Stimulated activated CD4-positive, alpha-beta T cell treated with anti-CD3 and anti-CD28 coated beads, TNF-alpha, amount 100 ng/mL, for 4 hours (primary cell): ENCODE data around the gene SAMD5.

Source experiments
- DNase-seq, 3 experiments: peaks; one replicate each; pipeline ENCODE4 v3.0.0-alpha.2; 2020; ENCODE audit warnings: low read depth in 3 of 3

Gene SAMD5

DNA sequence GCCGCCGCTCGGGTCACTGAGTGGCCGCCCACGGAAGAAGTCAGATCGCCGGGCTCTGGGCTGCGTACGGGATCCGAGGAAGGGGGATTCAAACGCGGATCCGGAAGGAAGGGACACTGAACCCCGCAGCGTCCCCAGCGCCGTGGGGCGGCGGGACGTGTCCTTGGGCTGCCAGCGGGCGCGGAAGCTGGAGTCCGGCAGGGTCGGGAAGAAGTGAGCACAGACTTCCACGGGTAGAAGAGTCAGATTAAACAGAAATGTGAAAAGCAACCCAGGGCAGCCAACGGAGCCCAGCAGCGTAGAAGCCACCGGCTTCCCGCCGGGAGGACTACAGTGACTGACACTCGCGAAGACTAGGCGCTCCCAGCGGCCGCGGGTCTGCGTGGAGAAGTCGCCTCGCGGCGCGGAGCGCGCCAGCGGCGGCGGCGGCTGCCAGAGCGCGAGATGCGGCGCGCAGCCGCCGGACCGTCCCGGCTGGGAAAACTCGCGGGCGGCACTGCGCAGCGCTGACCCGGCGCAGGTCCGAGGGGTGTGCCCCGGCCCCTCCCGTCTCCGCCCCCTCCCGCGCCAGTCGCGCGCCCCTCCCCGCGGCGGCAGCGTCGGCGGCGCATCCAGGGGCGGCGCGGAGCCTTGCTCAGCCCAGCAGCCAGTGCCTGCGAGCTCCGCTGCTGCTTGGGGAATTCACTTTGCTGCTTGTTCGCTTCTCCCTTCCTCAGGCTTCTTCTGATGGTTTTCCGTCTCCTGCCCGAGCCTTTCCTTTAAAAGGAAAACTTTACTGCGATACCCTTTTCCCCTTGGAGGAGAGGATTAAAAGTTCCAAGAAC, at the start of gene SAMD5:
SAMD5 (plus strand) TSS at position 649 of the 824 bp plus-strand sequence. CDS start 239 bp downstream, outside the sequence.
- DNase-seq, result no peak

DNA sequence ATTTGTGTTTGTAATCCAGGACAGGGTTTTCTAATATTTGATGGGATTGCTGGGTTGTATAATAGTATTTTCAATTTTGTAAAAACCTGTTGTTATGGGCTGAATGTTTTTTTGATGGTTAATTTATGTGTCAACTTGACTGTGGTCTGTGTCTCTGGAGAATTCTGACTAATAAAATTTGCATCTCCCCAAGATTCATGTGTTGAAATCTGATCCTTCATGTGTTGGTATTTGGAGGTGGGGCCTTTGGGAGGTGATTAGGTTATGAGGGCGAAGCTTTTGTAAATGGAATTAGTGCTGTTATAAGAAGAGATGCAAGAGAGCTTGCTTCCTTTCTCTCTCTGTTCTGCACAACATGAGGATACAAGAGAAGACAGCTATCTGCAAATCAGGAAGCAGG, 48.7 kb upstream of the SAMD5 start:
- no peak for DNase-seq

DNA sequence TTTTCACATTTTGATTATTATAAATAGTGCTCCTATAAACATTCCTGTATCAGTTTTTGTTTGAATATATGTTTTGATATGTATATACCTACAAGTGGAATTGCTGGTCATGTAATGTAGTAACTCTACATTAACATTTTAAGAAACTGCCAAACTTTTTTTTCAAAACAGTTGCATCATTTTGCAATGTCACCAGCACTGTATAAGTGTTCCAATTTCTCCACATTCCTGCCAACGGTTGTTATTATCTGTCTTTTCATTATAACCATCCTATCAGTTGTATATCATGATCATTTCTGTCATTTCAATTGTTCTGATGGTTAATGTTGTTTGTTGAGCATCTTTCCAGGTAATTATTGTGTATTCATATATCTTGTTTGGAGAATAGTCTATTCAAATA, 44.8 kb upstream of the SAMD5 start:
- no peak for DNase-seq

DNA sequence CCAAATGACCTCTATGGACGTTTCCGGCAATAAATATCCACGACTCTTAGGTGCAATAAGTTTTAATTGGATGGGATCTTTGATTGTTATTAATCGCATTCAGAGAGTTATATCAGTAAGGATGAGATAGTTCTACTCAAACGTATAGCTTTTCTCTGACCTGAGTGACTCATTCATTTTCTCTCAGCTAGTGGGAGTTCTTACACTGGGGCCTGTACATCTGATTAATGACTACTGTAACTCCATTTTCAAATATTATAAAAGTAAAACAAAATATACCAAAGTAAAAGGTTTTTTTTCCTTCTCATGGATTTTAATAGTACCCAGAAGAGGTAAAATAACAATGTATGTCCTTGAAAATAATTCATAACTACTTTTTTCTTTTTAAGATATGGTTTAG, 41.1 kb upstream of the SAMD5 start:
- DNase-seq, result no peak

DNA sequence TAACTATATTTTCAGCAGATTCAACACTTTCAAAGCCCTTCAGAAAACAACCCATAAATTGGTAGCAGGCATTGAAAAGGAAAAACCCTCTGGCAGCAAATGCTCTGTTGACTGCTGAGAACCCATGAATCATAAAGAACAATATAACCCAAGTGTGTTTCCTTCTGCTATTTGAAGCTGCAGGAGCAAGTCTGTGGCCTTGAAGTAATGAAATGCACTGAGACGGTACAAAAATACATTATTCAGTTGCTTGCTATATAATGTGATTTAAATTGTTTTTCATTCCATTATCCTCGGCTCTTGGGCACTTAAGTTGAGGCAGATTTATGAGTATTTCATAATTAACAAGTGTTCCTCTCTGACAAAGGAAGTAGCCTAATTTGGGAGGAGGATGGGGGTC, 40.6 kb upstream of the SAMD5 start:
- no peak for DNase-seq

DNA sequence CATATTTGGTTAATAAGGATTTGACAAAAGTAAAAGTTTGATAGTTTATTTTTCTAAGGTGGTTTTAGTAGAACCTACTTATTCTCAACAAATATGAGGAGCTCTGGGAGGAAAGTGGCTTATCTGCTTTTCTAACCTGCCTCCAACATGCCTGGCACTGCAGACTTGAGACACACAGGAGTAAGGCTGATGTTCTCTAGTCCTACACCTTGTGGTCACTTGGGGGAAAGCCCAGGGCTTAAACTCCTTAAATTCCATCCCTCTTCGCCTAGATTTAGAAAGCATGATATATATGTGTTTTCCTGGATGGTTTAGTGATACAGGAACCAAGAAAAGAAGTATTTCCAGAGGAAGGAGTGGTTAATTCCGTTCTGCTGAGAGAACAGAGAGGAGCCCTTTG, 39.9 kb upstream of the SAMD5 start:
- no peak for DNase-seq

DNA sequence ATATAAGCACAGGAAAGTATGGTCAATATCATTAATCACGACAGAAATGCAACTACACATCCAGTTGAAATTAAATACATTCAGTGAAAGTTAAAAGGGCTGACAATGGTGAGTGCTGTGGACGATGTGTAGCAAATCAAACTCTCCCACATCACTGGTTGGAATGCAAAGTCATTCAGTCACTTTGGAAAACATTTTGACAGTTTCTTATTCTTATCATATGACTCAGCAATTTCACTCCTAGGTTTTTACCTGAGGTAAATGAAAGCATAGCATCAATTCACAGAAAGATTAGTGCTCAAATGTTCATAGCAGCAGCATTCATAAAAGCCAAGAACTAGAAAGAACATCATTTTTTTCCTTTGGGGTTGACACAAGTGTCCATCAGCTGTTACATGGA, 28.6 kb upstream of the SAMD5 start:
- DNase-seq, result no peak

DNA sequence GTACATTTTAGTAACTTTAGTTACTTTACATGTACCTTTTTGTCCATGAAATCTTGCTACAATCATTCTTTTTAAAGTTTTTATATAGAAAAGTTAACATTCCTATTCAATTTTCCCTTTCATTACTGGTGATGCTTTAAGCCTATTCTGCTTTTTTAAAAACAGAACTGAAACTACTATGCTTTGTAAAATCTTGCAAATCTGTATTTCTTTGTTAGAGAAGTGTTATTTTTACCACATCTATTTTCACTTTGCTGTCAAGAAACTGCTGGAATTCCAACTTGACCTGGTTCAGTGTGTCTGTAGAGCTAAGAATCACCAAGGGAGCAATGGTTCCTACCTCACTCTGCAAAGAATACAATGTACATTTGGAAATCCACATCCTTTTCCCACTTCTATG, 21.8 kb upstream of the SAMD5 start:
- no peak for DNase-seq

DNA sequence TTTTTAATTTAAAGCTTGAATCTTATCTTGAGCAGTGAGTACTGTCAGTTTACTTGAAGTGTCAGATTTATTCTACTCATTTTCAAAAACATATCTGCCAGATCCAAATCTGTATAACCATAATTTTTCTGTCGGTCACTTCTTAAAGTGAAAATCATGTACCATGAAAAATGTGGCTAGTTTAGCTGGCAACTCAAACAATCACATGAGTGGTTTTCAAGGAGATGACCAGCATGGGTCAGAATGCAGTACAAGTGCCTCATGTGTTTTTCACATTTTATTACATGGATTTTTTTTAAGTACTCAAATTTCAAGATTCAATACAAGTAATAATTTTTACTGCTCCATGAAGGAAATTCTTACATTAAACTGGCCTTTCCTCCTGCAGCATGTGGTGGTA, 11.0 kb upstream of the SAMD5 start:
- DNase-seq, result no peak

DNA sequence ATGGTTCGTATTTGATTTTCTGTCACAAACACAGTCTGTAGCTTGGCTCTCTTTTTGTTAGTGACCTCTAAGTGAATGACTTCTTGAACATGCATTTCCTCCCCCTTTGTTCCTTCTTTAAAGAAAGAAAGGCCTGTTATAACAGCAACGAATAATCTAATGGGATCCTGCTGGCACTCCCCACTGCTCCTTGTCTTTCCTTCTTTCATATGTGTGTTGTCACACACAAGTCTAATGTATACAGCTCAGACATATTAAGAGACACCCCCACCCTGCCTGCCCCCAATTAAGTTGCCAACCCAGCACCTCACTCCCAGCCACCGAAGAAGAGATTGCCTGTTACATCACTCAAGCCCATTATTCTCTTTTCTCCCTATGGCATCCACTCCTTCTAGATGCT, 4.9 kb upstream of the SAMD5 start:
- DNase-seq, result no peak

DNA sequence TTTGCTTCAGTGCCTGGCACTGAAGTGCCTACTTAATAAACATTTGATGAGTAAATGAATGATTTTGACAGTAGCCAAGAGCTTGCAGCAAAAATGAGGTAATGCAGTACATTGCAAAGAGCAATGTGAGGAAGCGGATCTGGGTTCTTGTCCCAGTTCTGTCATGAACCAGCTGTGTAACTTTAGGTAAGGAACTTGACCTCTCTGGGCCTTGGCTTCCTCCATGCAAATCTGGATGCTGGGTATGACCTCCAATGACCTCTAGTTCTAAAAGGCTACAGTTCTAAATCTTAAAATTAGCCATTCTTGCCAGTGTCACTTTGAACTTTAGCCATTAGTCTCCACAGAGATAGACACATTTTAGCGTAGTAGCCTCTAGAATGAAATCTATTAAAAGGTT, 3.6 kb upstream of the SAMD5 start:
- no peak for DNase-seq

DNA sequence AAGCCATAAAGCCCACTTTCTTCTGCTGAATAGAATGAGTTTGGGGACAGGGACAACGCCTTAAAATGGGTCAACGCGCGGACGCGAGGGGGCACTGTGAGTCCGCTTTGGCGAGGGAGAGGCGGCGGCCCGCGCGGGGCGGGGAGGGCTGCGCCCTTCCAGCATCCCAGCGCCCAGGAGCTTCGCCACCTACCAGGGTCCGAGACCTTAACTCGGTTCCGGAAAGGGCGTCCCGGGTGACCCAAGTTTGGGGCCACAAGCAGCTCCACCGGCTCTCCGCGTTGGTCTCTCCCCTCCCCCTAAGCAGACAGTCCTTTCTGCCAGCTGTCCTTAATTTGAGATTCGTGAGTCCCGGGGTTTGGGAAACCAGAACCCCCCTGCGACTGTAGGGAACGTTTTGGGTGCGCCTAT, 1.8 kb upstream of the SAMD5 start:
- no peak for DNase-seq

DNA sequence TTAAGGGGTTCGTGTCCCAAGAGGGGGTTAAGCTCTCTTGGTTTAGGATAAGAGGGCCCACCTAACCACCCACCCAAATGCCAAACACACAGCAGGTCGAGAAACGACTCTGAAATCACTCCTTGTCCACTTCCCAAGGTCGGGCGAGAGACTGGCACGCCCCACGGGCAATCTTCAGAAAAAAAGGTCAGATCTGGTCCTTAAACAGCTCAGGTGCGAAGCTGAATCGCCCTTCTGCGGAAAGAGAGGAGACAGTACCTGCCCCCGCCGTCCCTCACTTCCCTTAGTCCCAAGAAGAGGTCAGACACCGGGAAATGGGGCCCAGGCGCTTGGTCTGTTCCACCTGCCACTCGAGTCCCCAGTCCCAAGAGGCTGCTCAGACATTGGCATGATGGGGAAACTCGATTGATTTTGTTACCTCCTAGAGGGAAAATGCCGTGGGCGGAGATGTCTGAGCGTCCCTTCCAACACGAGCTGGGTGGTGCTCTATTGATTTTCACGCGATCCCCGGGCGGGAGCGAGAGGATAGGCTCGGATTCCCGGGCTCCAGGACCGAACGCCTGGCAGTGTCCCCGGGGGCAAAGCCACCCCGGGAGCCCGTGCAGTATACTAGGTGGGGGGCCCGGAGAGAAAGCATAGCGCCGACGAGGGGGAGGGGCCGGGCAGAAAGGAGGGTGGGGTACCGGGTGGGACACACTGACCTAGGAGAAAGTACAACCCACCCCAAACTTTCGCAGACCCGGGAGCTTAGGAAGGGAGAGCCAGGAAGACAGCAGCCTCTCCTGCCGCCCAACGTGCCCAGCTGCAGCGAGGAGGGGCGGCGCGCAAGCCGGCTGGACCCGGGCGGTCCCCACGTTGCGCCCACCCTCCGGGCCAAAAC, 1.1 kb upstream of the SAMD5 start:
- DNase-seq, result no peak

DNA sequence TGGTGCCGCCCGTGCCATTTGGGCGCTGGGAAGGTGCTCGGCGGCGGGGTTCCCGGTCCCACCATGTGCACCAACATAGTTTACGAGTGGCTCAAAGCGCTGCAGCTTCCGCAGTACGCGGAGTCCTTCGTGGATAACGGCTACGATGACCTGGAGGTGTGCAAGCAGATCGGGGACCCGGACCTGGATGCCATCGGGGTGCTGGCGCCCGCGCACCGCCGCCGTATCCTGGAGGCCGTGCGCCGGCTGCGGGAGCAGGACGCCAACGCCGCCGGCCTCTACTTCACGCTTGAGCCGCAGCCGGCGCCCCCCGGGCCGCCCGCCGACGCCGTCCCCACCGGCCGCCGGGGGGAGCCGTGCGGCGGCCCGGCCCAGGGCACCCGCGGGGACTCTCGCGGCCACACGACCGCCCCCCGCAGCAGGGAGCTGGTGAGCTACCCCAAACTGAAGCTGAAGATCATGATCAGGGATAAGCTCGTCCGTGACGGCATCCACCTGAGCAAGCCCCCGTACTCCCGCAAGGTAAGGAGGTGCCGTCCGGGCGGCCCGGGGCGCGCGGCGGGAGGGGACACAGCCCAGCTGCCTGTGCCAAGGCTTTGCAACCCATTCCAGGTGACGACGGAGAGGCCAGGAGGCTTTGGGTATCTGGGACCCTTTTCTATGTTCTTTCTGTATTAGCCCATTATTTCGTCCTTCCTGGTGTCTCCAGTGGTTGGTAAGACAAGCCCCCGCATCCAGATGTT, 547 bp downstream of the SAMD5 start:
- DNase-seq, result no peak

DNA sequence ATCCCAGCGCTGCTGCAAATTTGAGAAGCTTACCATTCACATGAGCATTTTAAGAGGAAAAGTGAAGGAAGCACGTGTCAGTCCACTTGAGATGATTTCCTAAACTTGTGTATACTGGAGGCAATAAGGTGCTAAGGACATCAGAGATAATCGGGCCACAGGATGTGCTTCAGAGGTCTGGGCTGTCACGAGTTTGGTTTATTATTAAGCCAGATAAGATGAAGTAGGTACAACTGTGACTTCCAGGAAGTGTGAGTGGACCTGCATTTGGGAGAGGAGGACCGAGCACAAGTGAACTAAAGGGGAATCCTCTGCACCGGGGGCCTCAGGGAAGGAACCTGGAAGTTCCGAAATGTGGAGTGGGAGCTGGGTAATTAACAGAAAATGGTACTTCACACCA, 1.4 kb downstream of the SAMD5 start:
- DNase-seq, result no peak

DNA sequence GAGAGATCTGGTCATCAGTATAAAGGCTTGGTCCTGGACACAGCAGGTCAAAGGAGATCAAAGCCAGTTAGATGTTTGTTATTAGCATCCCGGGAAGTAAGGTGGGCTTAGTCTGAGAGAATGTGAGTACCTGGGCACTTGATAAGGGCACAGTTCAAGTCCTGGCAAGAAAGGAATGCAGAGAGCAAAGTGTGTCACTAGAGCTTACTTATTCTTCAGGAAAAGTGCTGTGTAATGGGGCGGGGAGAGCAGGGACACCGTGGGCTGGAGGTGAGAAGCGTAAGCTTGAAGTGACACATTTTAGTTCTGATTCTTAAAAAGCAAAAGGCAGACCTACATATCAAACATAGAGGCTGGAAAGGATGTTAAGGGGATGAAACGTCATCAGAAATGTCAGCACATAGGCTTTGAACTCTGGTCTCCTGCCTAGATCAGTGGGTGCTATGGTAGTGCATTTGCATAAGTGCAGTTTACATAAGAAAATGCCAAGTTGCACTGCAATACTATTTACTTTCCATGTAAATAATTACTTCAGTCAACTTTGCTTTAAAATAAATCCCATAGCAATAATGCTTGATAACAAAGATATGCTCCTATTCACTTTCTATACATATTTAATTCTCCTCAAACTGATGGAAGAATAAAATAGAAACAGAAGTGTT, 2.6 kb downstream of the SAMD5 start:
- DNase-seq, result no peak

DNA sequence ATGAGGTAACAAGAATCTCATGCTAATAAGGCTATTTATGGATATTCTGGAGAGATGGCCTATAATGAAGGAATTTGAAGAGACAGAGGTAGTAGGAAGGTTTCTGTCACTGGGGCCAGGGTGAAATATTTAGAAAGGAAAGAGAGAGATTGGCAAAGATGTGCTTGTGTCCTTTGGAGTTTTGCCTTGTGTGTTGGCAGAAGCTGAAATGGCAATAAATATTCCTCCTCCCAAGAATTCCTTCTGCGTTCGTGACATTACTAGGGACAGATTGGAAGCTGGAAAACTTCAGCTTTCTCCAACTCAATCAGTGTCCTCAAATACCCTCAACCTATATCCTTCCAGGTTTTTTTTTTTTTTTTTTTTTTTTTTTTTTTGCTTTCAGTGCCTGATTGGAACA, 6.3 kb downstream of the SAMD5 start:
- DNase-seq, result no peak

DNA sequence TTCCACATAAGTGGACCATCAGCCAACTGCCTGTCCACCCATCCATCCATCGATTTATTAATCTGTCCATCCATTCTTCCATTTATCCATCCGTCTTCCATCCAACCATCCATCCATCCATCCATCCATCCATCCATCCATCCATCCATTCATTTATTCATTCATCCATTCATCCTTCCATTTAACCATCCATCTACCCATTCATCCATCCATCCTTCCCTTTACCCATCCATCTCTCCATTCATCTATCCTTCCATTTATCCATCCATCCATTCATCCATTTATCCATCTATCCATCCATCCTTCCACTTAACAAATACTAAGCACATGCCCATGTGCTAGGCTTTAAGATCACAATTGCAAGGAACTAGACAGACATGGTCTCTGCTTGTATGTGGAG, 6.8 kb downstream of the SAMD5 start:
- DNase-seq, result no peak

DNA sequence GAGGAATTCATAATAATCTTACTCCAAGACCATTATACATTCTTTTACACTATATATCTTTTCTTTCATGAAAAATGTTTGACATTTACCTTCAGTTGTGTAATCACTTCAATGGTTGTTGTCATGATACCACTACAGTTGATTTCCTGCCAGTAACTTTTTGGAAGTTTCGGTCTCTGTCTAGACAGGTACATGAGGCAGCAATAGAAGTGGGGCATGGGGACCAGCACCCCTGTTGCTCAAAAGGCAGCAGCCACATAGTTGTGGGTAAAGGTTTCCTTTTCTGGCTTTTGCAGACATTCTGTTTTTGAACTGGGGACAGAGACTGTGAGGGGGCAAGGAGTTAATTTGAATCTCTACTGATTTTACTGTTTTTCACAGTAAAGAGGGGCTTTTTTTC, 14.1 kb downstream of the SAMD5 start:
- no peak for DNase-seq

DNA sequence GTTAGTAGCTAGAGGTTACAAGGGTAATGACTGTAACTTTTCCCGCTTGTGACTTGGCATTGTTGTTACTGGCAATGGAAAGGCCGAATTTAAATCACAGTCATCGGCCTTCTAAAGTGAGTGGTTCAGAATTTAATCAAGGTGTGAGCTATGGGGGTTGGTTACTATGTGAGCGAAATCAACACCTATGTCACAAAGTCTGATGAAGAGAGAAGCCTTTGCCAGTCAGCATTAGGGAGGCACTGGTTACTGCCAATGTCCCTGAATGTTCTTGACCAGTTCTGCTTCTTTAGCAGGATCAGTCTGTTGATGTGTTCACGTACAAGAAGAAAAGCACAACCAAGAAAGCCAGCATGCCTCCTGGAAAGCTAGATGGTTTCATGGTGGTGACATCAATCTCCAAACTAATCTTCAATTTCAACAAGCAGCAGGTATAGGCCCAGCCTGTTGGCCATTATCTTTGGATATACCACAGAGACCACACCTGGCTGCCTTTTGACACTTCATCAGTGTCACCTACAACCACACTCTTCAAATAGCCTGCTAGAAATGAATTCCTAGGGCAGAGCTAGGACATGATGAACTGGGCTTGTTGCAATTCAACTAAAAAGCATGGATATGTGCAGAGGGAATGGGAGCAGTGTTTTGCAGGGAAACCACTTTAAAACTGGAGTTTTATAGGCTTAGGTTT, 17.2 kb downstream of the SAMD5 start:
- DNase-seq, result no peak

DNA sequence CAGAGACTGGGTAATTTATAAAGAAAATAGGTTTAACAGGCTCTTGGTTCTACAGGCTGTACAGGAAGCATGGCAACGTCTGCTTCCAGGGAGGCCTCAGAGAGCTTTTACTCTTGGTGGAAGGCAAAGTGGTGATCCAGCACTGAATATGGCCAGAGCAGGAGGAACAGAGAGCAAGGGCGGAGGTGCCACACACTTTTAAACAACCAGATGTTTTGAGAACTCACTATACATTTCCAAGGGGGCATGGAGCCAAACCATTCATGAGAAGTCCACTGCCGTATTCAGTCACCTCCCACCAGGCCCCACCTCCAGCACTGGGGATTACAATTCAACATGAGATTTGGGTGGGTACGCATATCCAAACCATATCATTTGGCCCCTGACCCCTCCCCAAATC, 18.7 kb downstream of the SAMD5 start:
- DNase-seq, result no peak
